Activated CD4-positive, CD25-positive, alpha-beta regulatory T cell treated with anti-CD3 and anti-CD28 coated beads, Interleukin-2, amount 50 U/mL, for 72 hours (primary cell): Measurements from ENCODE around the gene CERK.

Source experiments
- DNase-seq: peaks from one replicate; pipeline ENCODE4 v3.0.0; 2021

The CERK gene

GRCh38 chr22:46764779-46765485 lies 26.9 kb upstream of the CERK start:
- DNase-seq: no peak

- no peak for DNase-seq
Observed at GRCh38 chr22:46764140-46764680, 26.2 kb upstream of the CERK start.

DNA sequence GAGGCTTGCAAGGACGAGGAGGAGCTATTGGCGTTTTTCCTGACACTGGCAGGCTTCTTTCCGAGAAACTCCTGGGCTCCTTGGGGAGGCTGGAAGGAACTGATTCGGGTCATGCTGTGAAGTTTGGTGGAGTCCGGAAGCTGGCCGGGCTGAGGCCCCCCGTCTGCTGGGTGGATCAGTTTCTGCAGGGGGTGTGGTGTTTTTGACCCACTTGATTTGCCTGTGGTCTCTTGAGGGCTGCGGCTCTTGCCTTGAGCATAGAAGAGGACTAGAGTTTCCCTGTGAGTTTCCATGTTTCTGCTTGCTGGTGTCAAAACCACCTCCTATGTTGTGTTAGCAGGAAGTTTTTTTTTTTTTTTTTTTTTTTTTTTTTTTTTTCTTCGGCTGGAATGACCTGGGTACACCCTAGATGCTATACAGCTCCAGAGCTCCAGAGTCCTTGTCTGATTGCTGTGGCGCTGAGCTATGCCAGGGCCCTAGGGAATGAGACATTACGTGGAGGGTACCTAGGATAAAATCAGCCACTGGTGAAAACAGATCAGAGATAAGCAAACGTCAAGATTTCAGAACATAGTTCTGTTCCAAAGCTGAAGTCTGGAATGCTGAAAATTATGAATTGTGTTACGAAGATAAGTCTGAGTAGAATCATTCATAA lies 25.1 kb upstream of the CERK start:
- no peak for DNase-seq

DNA sequence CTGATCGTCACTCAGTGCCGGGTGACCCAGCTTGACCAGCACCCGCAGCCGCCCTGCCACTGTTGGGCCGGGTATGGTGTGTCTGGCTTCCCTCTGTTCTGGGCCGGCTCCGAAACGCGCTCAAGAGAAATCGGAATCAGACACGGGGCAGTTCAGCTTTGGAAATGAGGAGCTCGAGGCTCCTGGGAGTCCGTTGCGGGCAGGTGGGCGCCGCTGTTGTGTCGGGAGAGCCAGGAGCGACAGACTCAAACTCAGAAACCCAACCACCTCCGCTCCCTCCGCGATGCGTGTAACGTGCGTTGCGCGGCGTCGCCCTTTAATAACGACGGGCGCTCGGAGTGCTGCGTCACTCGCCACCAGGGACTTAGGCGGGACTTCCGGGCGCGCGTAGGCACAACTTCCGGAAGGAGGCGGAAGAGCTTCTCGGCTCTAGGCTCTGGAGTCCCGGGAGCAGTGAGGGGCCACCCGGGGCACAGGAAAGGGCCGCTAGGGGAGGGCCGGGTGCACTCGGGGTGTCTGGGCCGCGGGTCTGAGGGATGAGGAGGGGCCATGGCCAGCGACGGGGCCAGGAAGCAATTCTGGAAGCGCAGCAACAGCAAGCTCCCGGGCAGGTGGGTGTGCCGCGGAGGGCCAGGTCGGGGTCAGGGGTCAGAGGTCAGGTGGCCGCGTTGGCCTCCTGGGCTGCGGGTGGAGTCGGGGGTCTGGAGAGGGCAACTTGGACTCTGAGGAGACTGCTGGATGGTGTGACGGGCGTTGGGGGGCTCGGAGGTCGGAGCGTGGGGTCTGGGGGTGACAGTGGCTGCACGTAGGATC lies 24.4 kb upstream of the CERK start, which contains the start of gene TBC1D22A:
Gene TBC1D22A, plus strand, starts transcription at position 413 of the 813 bp plus-strand sequence. Its CDS starts 137 bp downstream, at position 550.
- DNase-seq: peak; percentile 94

GRCh38 chr22:46761539-46762237 lies 23.6 kb upstream of the CERK start:
- no peak for DNase-seq

DNA sequence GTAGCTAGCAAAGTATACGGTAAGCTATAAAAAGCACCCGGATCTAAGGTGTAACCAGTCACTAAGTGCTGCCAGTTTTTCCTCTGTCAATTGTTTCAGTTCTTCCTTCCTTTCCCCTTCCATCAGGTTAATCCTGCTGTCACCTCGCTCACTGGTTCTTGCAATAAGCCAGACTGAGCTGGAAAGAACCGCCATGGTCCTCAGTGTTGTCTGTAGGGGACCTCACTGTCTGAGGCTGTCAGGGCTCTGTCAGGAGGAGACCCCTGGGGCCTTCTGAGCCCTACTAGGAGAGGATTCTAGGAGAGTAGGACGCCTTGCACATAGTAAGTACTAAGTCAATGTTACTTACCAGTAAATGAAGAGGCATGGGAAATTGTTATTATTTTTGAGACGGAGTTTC lies 23.0 kb upstream of the CERK start:
- DNase-seq: no peak

GRCh38 chr22:46758867-46759290 lies 20.8 kb upstream of the CERK start:
- no peak for DNase-seq

DNA sequence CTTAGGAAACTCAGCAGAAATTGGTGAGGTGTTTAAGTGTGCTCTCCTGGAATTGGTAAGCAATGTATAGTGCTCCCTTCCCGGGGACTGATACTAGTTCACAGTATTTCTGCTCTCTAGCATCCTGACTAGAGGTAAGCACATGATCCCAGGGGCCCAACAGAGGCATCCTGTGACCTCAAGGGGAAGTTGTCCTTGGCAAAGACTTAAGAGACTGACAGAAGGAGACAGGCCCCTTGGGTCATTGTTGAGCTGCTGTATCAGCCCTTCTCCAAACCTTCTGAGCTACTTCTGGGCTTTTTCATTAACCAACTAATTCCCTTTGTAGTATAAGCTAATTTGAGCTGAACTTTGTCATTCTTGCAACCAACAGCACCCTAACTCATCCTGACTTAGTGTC lies 20.1 kb upstream of the CERK start:
- DNase-seq: no peak

- DNase-seq: no peak
Observed at GRCh38 chr22:46757104-46757503, 19.1 kb upstream of the CERK start.

GRCh38 chr22:46756097-46756496 lies 18.0 kb upstream of the CERK start:
- DNase-seq: no peak

- no peak for DNase-seq
Observed at GRCh38 chr22:46755525-46755924, 17.5 kb upstream of the CERK start.

DNA sequence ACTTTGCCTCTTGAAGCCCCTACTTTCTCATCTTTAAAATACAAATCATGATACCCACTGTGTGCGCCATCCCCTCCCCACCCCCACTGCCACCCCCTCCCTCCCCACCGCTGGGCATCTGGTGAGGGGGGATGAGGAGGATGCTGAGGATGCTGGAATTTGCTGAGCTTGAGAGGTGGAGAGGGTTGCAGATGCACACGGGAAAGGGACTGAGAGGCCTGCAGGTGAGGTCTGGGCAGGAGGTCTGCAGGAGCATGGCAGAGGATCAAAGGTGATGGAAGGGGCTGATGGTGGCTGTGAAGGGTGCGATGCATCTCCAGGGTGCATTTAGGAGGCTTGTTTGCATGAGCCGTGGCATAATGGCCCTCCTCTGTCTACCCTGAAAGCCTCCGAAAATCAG lies 16.8 kb upstream of the CERK start:
- DNase-seq: no peak

DNA sequence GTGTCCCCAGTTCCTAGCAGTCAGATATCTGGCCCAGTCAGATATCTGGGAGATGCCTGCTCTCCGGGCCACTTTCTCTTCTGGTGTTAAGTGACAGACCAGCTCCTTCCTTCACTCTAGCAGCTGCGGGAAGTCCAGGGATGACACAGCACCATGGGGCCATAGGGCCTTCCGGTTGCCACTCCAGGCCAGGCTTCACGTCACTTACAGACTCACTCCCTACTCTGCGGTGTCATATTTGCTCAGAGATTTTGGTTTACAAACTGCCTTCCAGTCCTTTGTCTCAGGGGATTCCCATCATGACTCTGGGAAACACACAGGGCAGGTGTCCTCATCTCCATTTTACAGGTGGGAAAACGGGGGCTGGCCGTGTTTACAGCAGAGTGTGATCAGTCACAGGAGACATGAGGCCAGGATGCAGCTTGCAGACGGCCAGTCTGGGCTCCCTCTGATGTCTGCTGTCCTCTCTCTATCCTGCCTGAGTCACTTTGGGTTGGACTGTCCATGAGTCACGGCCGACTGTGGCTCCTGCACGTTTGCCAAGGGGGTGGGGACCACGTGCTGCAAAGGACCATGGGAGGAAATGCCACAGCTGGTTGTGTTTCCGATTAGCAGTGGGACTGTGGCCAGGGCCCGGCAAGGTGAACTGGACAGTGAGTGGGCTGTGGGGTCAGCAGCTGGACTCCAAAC lies 16.2 kb upstream of the CERK start:
- DNase-seq: peak; percentile 60

- no peak for DNase-seq
Observed at GRCh38 chr22:46753761-46754109, 15.7 kb upstream of the CERK start.

DNA sequence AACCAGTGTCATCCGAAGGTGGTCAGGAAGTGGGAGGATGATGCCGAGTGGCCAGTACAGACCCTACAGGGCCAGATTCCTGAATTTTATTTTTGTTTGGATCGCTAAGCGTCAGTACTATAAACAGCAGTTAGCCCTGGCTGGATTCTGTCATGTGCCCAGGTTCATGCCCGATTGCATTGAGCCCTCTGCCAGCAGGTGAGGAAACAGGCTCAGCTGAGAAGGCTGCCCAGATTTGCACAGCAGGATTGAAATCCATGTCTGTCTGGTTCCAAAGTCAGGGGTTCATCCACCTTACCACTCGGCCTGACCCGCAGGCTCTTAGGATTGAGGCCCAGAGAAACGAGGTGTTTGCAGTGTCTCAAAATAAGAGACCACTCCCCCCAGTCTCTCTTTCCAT lies 15.3 kb upstream of the CERK start:
- DNase-seq: no peak

DNA sequence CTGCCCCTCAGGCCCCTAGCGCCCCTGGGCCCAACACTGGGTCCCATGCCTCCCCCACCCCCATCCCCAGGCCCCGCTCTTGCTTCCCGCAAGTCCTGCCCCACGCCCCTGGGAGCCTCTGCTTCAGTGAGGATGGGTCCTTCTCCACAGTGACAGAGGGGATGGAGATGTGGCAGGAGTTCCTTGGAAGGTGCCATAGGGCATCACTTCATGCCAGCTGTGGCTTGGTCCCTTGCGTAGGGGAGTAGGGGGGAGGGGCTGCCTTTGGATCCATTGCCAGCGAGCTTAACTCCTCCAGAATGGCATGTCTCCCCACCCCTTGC lies 14.9 kb upstream of the CERK start:
- DNase-seq: no peak

DNA sequence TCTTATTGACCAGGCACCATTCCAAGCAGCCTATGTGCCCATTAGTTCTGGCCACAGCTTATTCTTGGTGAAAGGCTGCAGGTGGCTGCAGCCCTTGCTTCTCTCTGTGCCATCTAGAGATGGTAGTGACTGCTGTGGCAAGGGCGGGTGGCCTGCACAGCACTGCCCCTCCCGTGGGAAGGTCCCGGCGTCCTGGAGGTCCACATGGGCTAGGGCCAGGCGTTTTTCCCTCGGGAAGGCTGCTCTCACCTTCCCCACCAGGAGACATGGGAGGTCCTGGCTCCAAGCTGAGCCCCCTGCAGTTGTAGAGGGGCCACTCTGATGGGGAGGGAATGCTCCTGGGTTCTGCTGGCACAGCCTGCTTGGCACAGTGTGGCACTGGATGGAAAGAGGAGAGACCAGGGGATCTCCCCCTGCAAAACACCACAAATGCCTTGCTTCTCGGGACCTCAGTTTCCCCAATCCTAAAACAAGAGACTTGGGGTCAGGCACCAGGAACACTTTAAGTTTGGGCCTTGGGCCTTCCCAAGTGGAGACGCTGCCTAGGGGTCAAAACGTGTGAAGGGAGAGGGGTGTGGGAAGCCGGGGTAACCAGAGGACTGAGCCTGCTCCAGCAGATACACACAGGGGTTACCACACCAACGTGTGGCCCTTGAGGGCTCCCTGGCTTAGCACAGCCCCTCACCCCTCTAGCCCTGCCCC lies 14.4 kb upstream of the CERK start:
- no peak for DNase-seq

DNA sequence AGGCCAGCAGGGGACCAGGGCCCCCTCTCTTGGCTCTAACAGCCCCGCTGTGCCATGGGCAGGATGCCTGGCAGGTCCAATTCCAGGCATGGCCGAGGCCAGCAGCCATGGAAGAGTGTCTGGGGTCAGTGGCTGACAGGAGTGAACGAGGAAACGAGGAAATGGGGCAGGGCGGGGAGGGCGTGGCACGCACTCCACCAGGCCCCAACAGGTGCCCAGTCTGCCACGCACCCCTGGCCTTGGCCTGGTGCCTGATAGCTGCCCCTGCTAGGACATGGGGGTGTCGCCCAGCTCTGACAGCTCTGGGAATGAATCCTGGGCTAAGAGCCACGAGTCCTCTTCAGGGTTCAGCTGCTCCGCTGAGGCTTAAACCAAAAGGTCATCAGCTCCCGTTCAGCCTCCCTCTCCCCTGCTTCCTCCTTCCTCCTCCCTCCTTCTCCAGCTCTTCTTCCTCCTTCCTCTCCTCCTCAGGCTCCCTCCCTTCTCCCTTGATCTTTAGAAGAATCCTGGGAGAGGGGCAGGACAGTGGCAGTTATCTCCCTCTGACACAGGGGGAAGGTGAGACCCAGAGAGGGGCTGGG lies 12.9 kb upstream of the CERK start:
- no peak for DNase-seq

GRCh38 chr22:46750530-46750800 lies 12.4 kb upstream of the CERK start:
- no peak for DNase-seq

GRCh38 chr22:46749682-46750529 lies 11.9 kb upstream of the CERK start:
- DNase-seq: no peak
